Bone marrow (tissue), 2 donors: ENCODE results near the gene KAZN.

Experiments
- DNase-seq, 2 donors: peaks; one replicate each; lab custom pipeline; 2025; lab: John Stamatoyannopoulos, UW

KAZN gene

GRCh38 chr1:14769486-14770274, 171.2 kb downstream of the KAZN start:
- DNase-seq: no peak

DNA sequence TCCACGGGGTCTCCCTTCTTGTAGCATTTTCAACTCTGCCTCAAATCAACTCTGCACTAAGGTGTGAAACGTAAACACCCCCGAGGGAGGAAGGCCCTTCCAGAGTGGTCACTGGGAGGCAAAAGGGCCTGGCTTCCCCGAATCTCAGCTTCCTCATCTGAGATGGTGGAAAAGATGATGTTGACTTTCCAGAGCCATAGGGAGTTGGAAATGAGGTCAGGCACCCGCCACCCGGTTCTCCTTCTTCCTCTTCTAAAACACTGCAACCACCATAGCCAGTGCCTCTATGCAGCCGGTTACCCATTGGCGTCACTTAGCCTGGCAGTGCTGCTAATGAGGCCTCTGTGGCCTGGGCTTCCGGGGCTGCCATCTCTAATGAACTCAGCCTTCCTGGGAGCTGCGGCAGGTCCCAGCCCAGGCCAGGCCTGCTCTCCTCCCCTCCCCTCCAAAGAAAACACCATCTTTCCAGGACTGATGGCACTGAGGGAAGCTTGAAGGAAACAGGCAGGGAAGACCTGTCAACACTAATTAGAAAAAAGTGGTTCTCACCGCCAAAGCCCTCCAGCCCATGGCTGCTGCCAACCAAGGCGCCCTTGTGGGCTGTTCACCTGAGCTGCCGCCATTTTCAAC, 175.0 kb downstream of the KAZN start:
- DNase-seq: no peak

GRCh38 chr1:14774225-14774624, 175.7 kb downstream of the KAZN start:
- DNase-seq: no peak

DNA sequence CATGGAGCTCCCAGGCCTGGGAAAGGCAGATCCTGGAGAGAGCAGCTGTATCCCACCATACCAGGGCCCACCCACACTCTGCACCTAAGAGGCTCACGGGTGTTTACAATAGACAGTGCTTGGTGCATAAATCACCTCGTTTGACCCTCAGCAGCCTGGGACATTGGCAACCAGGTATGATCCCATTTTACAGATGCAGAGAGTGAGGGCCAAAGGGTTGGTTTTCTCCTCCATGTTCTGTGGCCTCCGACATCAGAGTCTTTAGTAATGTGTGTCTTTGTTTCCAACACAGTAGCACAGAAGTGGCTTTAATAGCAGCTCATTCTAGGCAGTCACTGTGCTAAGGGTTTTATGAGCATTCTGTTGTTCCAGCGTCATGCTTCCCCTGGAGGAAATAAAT, 176.5 kb downstream of the KAZN start:
- no peak for DNase-seq

- DNase-seq: no peak
Measured at GRCh38 chr1:14775434-14775833, 176.9 kb downstream of the KAZN start.

GRCh38 chr1:14777516-14778506, 179.3 kb downstream of the KAZN start:
- DNase-seq: peak in 1 of 2 donors; percentile 2

- DNase-seq: no peak
Measured at GRCh38 chr1:14778541-14778897, 180.0 kb downstream of the KAZN start.

- no peak for DNase-seq
Measured at GRCh38 chr1:14778898-14779865, 180.7 kb downstream of the KAZN start.

DNA sequence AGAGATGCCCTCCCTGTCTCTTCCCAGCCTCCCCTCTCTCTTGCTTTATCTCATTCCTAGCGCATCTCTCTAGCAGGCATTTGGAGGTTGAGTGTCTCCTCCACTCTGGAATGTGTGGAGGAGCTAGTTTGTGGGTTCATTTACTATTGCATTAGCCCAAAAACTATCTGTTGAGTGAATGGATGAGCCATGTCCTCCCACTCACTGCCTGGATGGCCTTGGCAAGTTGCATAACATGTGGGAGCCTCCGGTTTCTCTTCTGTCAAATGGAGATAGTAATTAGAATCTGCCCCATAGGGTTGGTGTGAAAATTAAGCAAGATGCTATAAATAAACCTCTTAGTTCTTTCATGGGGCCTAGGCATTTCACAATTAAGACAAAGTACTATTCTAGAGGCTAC, 181.8 kb downstream of the KAZN start:
- no peak for DNase-seq

DNA sequence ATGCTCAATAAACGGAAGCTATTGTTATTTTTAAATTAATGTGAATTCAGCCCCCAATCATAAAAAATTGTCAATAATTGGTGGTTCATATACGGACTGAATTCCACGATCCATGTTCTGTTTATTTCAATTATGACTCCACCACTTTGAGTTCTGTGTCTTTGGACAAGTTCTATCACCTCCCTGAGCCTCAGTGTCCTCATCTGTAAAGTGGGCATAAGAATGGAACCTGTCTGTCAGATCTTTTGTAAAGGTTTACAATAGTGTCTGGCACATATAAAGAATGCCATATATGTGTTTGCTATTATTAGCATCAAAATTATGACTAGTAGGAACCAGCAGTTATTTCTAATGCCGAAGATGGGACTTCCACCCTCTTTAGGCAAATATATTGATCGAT, 183.3 kb downstream of the KAZN start:
- no peak for DNase-seq

DNA sequence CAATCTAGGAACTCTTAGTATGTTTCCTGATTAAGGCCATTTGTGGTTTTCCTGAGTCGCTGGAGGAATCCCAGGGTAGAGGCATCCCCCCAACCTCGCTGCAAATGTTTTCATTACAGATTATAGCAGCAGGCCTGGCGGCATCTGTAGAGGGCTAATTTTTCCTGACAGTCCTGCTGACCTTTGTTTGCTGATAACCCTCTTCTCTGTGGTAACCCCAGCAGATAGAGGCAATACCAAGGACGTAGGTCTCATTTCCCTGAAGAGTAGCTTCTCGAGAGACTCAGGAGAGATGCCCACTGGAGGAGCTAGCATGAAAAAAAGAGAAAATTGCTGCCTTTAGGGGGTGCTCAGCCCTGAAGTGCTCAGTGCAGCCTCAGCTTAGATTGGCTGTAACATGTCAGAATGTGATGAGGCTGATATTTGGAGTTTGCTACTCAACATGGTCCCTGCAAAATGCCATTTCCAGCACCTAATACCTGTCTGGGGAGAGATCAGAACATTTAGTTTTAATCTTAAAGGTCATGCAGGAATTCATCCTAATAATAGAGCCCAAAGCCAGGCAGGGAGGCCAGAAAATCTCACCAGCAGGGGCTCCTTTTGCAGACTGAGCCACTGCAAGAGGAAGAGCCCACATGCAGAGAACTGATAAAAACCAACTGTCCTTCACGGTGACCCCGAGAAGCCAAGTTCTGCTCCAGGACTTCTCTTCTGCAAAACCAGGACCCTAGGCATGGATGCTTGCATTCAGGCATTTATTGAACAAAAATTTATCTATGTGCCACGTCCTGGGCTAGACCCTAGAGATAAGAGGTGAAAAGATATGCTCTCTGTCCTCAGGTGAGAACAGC, 184.5 kb downstream of the KAZN start:
- no peak for DNase-seq

DNA sequence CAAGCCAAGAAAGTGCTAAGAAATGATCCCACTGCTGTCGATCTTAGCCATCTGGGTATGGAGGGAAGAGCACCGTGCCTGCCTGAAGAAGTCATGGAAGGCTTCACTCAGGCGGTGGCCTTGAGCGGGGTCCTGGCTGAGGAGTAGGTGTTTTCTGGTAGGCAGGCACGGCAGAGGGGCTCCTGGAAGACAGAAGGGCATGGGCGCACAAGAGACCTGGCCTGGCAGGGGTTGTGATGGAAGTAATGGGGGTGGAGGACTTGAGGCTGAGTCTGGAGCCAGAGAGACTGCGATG, 185.1 kb downstream of the KAZN start:
- DNase-seq: no peak

- DNase-seq: no peak
Measured at GRCh38 chr1:14784790-14785773, 186.6 kb downstream of the KAZN start.

- DNase-seq: no peak
Measured at GRCh38 chr1:14786109-14786675, 187.7 kb downstream of the KAZN start.

- no peak for DNase-seq
Measured at GRCh38 chr1:14786681-14787080, 188.2 kb downstream of the KAZN start.

DNA sequence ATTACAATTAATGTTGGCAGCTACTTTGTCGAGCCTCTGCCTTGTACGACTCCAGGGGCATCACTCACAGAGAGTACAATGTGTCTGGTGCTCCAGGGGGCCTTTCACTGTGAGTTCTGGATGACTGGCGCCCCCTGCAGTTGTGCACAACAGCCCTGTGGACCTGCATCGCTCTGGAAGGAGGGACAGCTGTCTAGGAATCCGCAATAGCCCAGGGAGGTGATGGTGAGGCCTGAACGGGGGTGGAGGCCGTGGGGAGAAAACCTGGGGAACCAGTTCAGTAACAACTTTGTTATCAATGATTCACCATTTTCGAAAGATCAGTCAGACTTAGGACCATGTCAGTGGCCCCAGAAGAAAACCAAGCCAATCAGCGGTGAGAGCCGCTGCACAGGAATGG, 189.1 kb downstream of the KAZN start:
- no peak for DNase-seq

- no peak for DNase-seq
Measured at GRCh38 chr1:14788080-14788479, 189.6 kb downstream of the KAZN start.

- DNase-seq: no peak
Measured at GRCh38 chr1:14790982-14791381, 192.5 kb downstream of the KAZN start.

DNA sequence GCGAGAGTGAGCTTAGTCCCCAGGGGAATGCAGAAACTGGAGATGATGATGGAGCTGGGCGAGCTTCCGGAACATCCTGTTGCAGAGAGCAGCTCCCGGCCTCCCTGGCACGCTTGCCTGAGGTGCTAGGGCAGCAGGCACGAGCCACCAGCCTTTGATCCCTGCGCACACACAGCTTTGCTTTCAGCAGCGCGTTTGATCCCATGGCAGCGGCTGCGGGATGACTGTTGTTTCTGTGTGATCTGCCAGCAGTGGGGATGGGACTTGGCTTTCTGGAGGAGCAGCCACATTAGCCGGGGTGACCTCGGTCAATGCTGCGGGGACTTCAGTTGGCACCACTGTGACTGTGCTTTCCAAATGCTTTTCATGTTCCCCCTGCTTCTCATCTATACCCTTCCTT, 193.2 kb downstream of the KAZN start:
- DNase-seq: no peak
